Calu3 (cell line): ENCODE measurements around the gene NEXN. TPM values are rescaled to one million over a fixed set of nuclear protein-coding genes. Genes with fewer than 3 reads are reported as not detected.

ENCODE experiments used
- BruUV-seq: library from RNA; stranded (reverse); fragments of 400-500 nt; replicated peaks from 2 replicates; lab custom pipeline; 2021; lab: Mats Ljungman, UMichigan
- CTCF ChIA-PET: fragments of 300-600 bp; sonication (Branson Sonifier 250); formaldehyde crosslinking; loops from one replicate; lab custom pipeline; 2022; ENCODE audit warnings: antibody characterized with exemption; lab: Charles Lee
- DNase-seq: peaks from one replicate; pipeline ENCODE4 v3.0.0; 2022
- H3K27ac Mint-ChIP-seq: one replicate; pipeline ENCODE4 v1.8.0; 2022; ENCODE audit warnings: mixed read lengths; ENCODE audit not compliant: unreplicated experiment
- H3K27me3 Mint-ChIP-seq: one replicate; pipeline ENCODE4 v1.8.0; 2022; ENCODE audit warnings: mixed read lengths; ENCODE audit not compliant: unreplicated experiment
- H3K36me3 Mint-ChIP-seq: one replicate; pipeline ENCODE4 v1.8.0; 2022; ENCODE audit warnings: mild to moderate bottlenecking, moderate library complexity, mixed read lengths; ENCODE audit not compliant: insufficient read depth, unreplicated experiment
- H3K4me1 Mint-ChIP-seq: one replicate; pipeline ENCODE4 v1.8.0; 2022; ENCODE audit warnings: mild to moderate bottlenecking, low read depth, mixed read lengths; ENCODE audit not compliant: unreplicated experiment
- H3K4me3 Mint-ChIP-seq: one replicate; pipeline ENCODE4 v1.8.0; 2022; ENCODE audit warnings: mild to moderate bottlenecking, low read depth, moderate library complexity, mixed read lengths; ENCODE audit not compliant: unreplicated experiment
- H3K9me3 Mint-ChIP-seq: one replicate; pipeline ENCODE4 v1.8.0; 2022; ENCODE audit warnings: low read depth, mixed read lengths; ENCODE audit not compliant: unreplicated experiment
- CTCF ChIP-seq: fragments of 200-600 bp; IDR thresholded peaks from one replicate; pipeline ENCODE4 v1.8.0; 2022; ENCODE audit warnings: antibody characterized with exemption; ENCODE audit not compliant: unreplicated experiment
- intact Hi-C: fragments of 100-400 bp; cut with micrococcal nuclease; formaldehyde crosslinking; loops from one replicate; pipeline ENCODE4 v1.10.0; 2022; ENCODE audit not compliant: unreplicated experiment
- total RNA-seq: library from RNA; stranded (reverse); gene quantifications from 2 replicates; pipeline ENCODE4 v1.2.3, GENCODE V29; 2022

Gene NEXN
- total RNA-seq, 1 experiment from 2014 or later, result 2.0 TPM

GRCh38 chr1:77991638-77992037 lies 103.2 kb downstream of the NEXN start:
- intact Hi-C loops, result no loop called here
- Mint-ChIP-seq H3K27ac (no peak overlapping the region), H3K9me3 (no peaks in the 10 kb centered on the region), H3K4me3 (no peak overlapping the region), H3K36me3 (peaks cover 13% of the 10 kb centered on the region), H3K27me3 (no peaks in the 10 kb centered on the region), H3K4me1 (peaks cover 8% of the 10 kb centered on the region)
- CTCF ChIA-PET, result no interaction called here
- no TSS peak for BruUV-seq
- DNase-seq, result no peak
- no peak for TF ChIP-seq CTCF

Other genes with a start within 250 kb of the NEXN start
- gene ZZZ3, start 206.0 kb upstream of the NEXN start, total RNA-seq, result 49.4 and 53.4 TPM in 2 replicates
- gene USP33, start 128.8 kb upstream of the NEXN start, total RNA-seq, result 52.9 and 61.7 TPM in 2 replicates
- 18.8 and 19.1 TPM in 2 replicates for gene MIGA1, start 109.0 kb upstream of the NEXN start, total RNA-seq
- gene FUBP1, start 90.4 kb downstream of the NEXN start, total RNA-seq, result 165 and 188 TPM in 2 replicates
- 15.0 and 23.0 TPM in 2 replicates for gene DNAJB4, start 116.3 kb downstream of the NEXN start, total RNA-seq
- 2.1 and 2.8 TPM in 2 replicates for gene GIPC2, start 157.3 kb downstream of the NEXN start, total RNA-seq